ENCODE results near the gene GAL3ST2. TPM values are rescaled to one million over a fixed set of nuclear protein-coding genes. Genes with fewer than 3 reads are reported as not detected.
A peak's percentile ranks its signal among the peaks of the same experiment; 100 is the strongest.
"Not testable (repeated sequence)": the region's sequence is repeated elsewhere in the genome, so short reads cannot be mapped to it uniquely, and the experiment has no call there.

Gene GAL3ST2
- total RNA-seq, 3 donors from 2014 or later (not counting 1 experiment from before 2014, with no cell fraction given), result 0.88 TPM; not detected in 2

- H3K36me3 Mint-ChIP-seq, result no peaks in the 10 kb centered on the region
Measured at GRCh38 chr2:241777686-241778627, 1.3 kb downstream of the GAL3ST2 start.

GRCh38 chr2:241780939-241781569 lies 4.4 kb downstream of the GAL3ST2 start:
- no peak for DNase-seq
- Histone ChIP-seq H3K27me3 (ENCODE audit: control insufficient read depth, insufficient read depth, low read length) (peaks cover 2% of the 10 kb centered on the region), H3K36me3 (ENCODE audit: control insufficient read depth, insufficient read depth, low read length) (no peaks in the 10 kb centered on the region), H3K27ac (ENCODE audit: low read length) (no peak overlapping the region), H3K4me1 (ENCODE audit: control insufficient read depth, insufficient read depth, low read length) (no peaks in the 10 kb centered on the region), H3K9me3 (ENCODE audit: control insufficient read depth, insufficient read depth, low read length) (peaks cover 3% of the 10 kb centered on the region), H3K4me3 (ENCODE audit: low read length) (no peak overlapping the region)
- no peak for TF ChIP-seq CTCF (IDR thresholded peaks at IDR 0.05)
- intact Hi-C loops (cut with micrococcal nuclease), result no loop called here
- Mint-ChIP-seq H3K9me3 (no peaks in the 10 kb centered on the region), H3K36me3 (no peaks in the 10 kb centered on the region), H3K27ac (no peak overlapping the region), H3K4me1 (no peaks in the 10 kb centered on the region), H3K4me3 (no peak overlapping the region), H3K27me3 (ENCODE audit: low read depth in 2 of 2) (peaks cover 3 to 6% of the 10 kb centered on the region in 2 donors)
- ATAC-seq, result no peak
- 97% methylated on average over 5 of the region's 5 CpGs for WGBS (ENCODE audit: insufficient coverage)

More at GRCh38 chr2:241777686-241778627, 1.3 kb downstream of the GAL3ST2 start:
- WGBS (ENCODE audit: insufficient coverage), result 80% methylated on average over 21 of the region's 21 CpGs
- no peaks in the 10 kb centered on the region for H3K4me1 ChIP-seq (ENCODE audit: control insufficient read depth, insufficient read depth, low read length)
- H3K9me3 ChIP-seq (ENCODE audit: control insufficient read depth, insufficient read depth, low read length), result peaks cover 3% of the 10 kb centered on the region
- H3K27ac ChIP-seq (ENCODE audit: low read length), result no peak overlapping the region
- H3K4me3 ChIP-seq (ENCODE audit: low read length), result no peak overlapping the region
- ATAC-seq, result no peak
- DNase-seq, result no peak
- H3K9me3 Mint-ChIP-seq, result no peaks in the 10 kb centered on the region
- H3K27me3 ChIP-seq (ENCODE audit: control insufficient read depth, insufficient read depth, low read length), result peaks cover 6% of the 10 kb centered on the region
- no peak for TF ChIP-seq CTCF (IDR thresholded peaks at IDR 0.05)
- H3K27me3 Mint-ChIP-seq (ENCODE audit: low read depth in 2 of 2), result peaks cover 0 to 6% of the 10 kb centered on the region in 2 donors
- no peak overlapping the region for H3K27ac Mint-ChIP-seq
- H3K4me1 Mint-ChIP-seq, result no peaks in the 10 kb centered on the region
- intact Hi-C loops (cut with micrococcal nuclease), result no loop called here
- H3K4me3 Mint-ChIP-seq, result no peak overlapping the region
- H3K36me3 ChIP-seq (ENCODE audit: control insufficient read depth, insufficient read depth, low read length), result no peaks in the 10 kb centered on the region

GRCh38 chr2:241782053-241782452 lies 5.4 kb downstream of the GAL3ST2 start:
- H3K4me3 ChIP-seq (ENCODE audit: low read length); H3K27me3 ChIP-seq (ENCODE audit: control insufficient read depth, insufficient read depth, low read length); H3K36me3 ChIP-seq (ENCODE audit: control insufficient read depth, insufficient read depth, low read length); H3K36me3 Mint-ChIP-seq; H3K27me3 Mint-ChIP-seq (ENCODE audit: low read depth in 2 of 2); DNase-seq; intact Hi-C loops (cut with micrococcal nuclease); H3K27ac ChIP-seq (ENCODE audit: low read length); H3K4me1 ChIP-seq (ENCODE audit: control insufficient read depth, insufficient read depth, low read length); H3K4me3 Mint-ChIP-seq; H3K9me3 Mint-ChIP-seq; H3K4me1 Mint-ChIP-seq; H3K9me3 ChIP-seq (ENCODE audit: control insufficient read depth, insufficient read depth, low read length); ATAC-seq; H3K27ac Mint-ChIP-seq: not testable (repeated sequence)
- 100% methylated on average over 1 of the region's 3 CpGs for WGBS (ENCODE audit: insufficient coverage)

- Histone ChIP-seq H3K4me3 (ENCODE audit: low read length) (no peak overlapping the region), H3K36me3 (ENCODE audit: control insufficient read depth, insufficient read depth, low read length) (no peaks in the 10 kb centered on the region), H3K27me3 (ENCODE audit: control insufficient read depth, insufficient read depth, low read length) (no peaks in the 10 kb centered on the region), H3K4me1 (ENCODE audit: control insufficient read depth, insufficient read depth, low read length) (peaks cover 5% of the 10 kb centered on the region), H3K27ac (ENCODE audit: low read length) (no peak overlapping the region), H3K9me3 (ENCODE audit: control insufficient read depth, insufficient read depth, low read length) (no peaks in the 10 kb centered on the region)
- 65% methylated on average over 3 of the region's 4 CpGs for WGBS (ENCODE audit: insufficient coverage)
- intact Hi-C loops (cut with micrococcal nuclease), result no loop called here
- no peak overlapping the region for H3K4me3 Mint-ChIP-seq
- peak overlapping the region in 1 of 2 donors; percentile 48 for H3K27ac Mint-ChIP-seq
- ATAC-seq (peak in 2 of 3 donors; percentile 25 to 36), DNase-seq (no peak)
- no peak for TF ChIP-seq CTCF (IDR thresholded peaks at IDR 0.05)
- peaks cover 23 to 24% of the 10 kb centered on the region in 2 donors for H3K4me1 Mint-ChIP-seq
- no peaks in the 10 kb centered on the region for H3K9me3 Mint-ChIP-seq
- H3K27me3 Mint-ChIP-seq (ENCODE audit: low read depth in 2 of 2), result peaks cover 16 to 21% of the 10 kb centered on the region in 2 donors
- no peaks in the 10 kb centered on the region for H3K36me3 Mint-ChIP-seq
Measured at GRCh38 chr2:241788135-241788534, 11.5 kb downstream of the GAL3ST2 start.
